GM12878 (cell line): ENCODE results near the gene CLCNKB. TPM values are rescaled to one million over a fixed set of nuclear protein-coding genes. Genes with fewer than 3 reads are reported as not detected.

Experiments
- ATAC-seq: fragments of 200-7000 bp; cut with Tn5 transposase; 3 replicates; pipeline ENCODE4 v1.9.1; 2020; ENCODE audit warnings: mild to moderate bottlenecking, moderate library complexity
- BruUV-seq: library from RNA; stranded (reverse); fragments of 400-500 nt; replicated peaks from 2 replicates; lab custom pipeline; 2021; lab: Mats Ljungman, UMichigan
- CTCF ChIA-PET: fragments of 300-600 bp; sonication (Branson Sonifier 250); formaldehyde crosslinking; extraction: SDS; loops from one replicate; lab custom pipeline; 2021; ENCODE audit warnings: inconsistent platforms; lab: Yijun Ruan, JAX
- POLR2A ChIA-PET: fragments of 350-600 bp; formaldehyde crosslinking; extraction: SDS; loops from one replicate; lab custom pipeline; 2021; ENCODE audit warnings: inconsistent platforms; lab: Charles Lee
- RAD21 ChIA-PET: fragments of 300-600 bp; sonication (Branson Sonifier 250); formaldehyde crosslinking; loops from one replicate; lab custom pipeline; 2023; ENCODE audit warnings: antibody characterized with exemption; ENCODE audit not compliant: unreplicated experiment; lab: Charles Lee
- SMC1A ChIA-PET: fragments of 300-600 bp; sonication (Branson Sonifier 250); formaldehyde crosslinking; loops from one replicate; lab custom pipeline; 2023; ENCODE audit not compliant: unreplicated experiment, uncharacterized antibody; lab: Charles Lee
- DNase-seq: peaks from one replicate; pipeline ENCODE4 v3.0.0-alpha.2; 2011; ENCODE audit warnings: low read depth, low spot score
- FAIRE-seq: peaks from 3 replicates; lab custom pipeline; 2011; peaks lifted over from hg19 to GRCh38; lab: Jason Lieb, UNC
- H2AFZ ChIP-seq: 2 replicates; pipeline ENCODE4 v1.6.0; 2011; ENCODE audit warnings: low read depth, low read length, control low read depth; ENCODE audit not compliant: control insufficient read depth
- H3K27ac ChIP-seq: 2 replicates; pipeline ENCODE4 v1.5.1; 2011; ENCODE audit warnings: control low read depth; ENCODE audit not compliant: control insufficient read depth, insufficient read depth
- H3K27me3 ChIP-seq, 2 experiments: replicated peaks in 1 of 2; 2 replicates each; pipeline versions ENCODE4 v1.6.0 to v1.6.1; 2011; ENCODE audit warnings: low read length in 1 of 2; ENCODE audit not compliant: control insufficient read depth in 2 of 2, insufficient read depth in 2 of 2
- H3K36me3 ChIP-seq, 2 experiments: 2 replicates each; pipeline ENCODE4 v1.5.1; 2011; ENCODE audit warnings: low read length in 1 of 2; ENCODE audit not compliant: control insufficient read depth in 2 of 2, insufficient read depth in 2 of 2
- H3K4me1 ChIP-seq: 2 replicates; pipeline ENCODE4 v1.6.1; 2011; ENCODE audit warnings: mild to moderate bottlenecking, low read length, moderate library complexity, mixed read lengths; ENCODE audit not compliant: control insufficient read depth, insufficient read depth
- H3K4me2 ChIP-seq: 2 replicates; pipeline ENCODE4 v1.6.0; 2011; ENCODE audit warnings: control low read depth; ENCODE audit not compliant: control insufficient read depth, insufficient read depth
- H3K4me3 ChIP-seq: fragments of 200-600 bp; sonication (generic); 2 replicates; pipeline ENCODE4 v1.5.1; 2016
- H3K79me2 ChIP-seq: 2 replicates; pipeline ENCODE4 v1.6.0; 2011; ENCODE audit warnings: low read length; ENCODE audit not compliant: control insufficient read depth, insufficient read depth
- H3K9ac ChIP-seq: 2 replicates; pipeline ENCODE4 v1.8.0; 2011; ENCODE audit warnings: low read length, control low read depth, mixed read lengths; ENCODE audit not compliant: control insufficient read depth, insufficient read depth
- H3K9me3 ChIP-seq: replicated peaks from 3 replicates; pipeline ENCODE4 v1.5.1; 2011; ENCODE audit warnings: mild to moderate bottlenecking, low read length; ENCODE audit not compliant: control insufficient read depth, insufficient read depth
- H4K20me1 ChIP-seq: 2 replicates; pipeline ENCODE4 v1.6.0; 2011; ENCODE audit not compliant: control insufficient read depth, insufficient read depth
- IRF4 ChIP-seq: IDR thresholded peaks from 2 replicates; pipeline ENCODE4 v1.6.1; 2011; ENCODE audit warnings: low read depth, low read length
- KAT2A ChIP-seq: conservative IDR thresholded peaks from 2 replicates; pipeline ENCODE4 v1.6.1; 2011; ENCODE audit warnings: low read depth, low read length; ENCODE audit not compliant: control insufficient read depth
- MEF2B ChIP-seq: fragments of 450-650 bp; IDR thresholded peaks from 2 replicates; pipeline ENCODE4 v1.6.1; 2018; ENCODE audit warnings: mild to moderate bottlenecking, moderate library complexity; ENCODE audit not compliant: partially characterized antibody, poor library complexity, severe bottlenecking
- MTA3 ChIP-seq: IDR thresholded peaks from 2 replicates; pipeline ENCODE4 v1.6.1; 2012; ENCODE audit warnings: low read length, inconsistent platforms, borderline replicate concordance
- TAF1 ChIP-seq: IDR thresholded peaks from 2 replicates; pipeline ENCODE4 v1.6.1; 2011; ENCODE audit warnings: mild to moderate bottlenecking, low read depth, low read length, borderline replicate concordance
- ZNF622 ChIP-seq: fragments of 450-650 bp; IDR thresholded peaks from 2 replicates; pipeline ENCODE4 v1.6.1; 2017; ENCODE audit warnings: mild to moderate bottlenecking, inconsistent platforms
- ZSCAN29 ChIP-seq: fragments of 450-650 bp; IDR thresholded peaks from 2 replicates; pipeline ENCODE4 v1.6.1; 2017; ENCODE audit warnings: mild to moderate bottlenecking, moderate library complexity
- WGBS: methylation state at CpG from one replicate; pipeline ENCODE4 v1.1.6; 2016; ENCODE audit warnings: low lambda C conversion rate; ENCODE audit not compliant: insufficient replicate concordance, insufficient coverage; ENCODE audit errors: missing lambda C conversion rate; 5-methylcytosine and 5-hydroxymethylcytosine counted together
- in situ Hi-C: fragments of 300-500 bp; cut with MboI; formaldehyde crosslinking; loops from 9 replicates; pipeline ENCODE4 v1.14.3; 2018; ENCODE audit warnings: mixed read lengths
- intact Hi-C: fragments of 100-400 bp; cut with micrococcal nuclease; formaldehyde crosslinking; loops from one replicate; pipeline ENCODE4 v1.14.2; 2022; ENCODE audit not compliant: unreplicated experiment
- polyA plus RNA-seq, 11 experiments: library from polyadenylated mRNA; depleted of rRNA in 4 of 11; unstranded in 6 of 11; stranded (reverse) in 5 of 11; fragments of >200 nt; fragmentation: Nextera tagmentation in 4 of 11; fragmentation: Illumina TruSeq in 1 of 11; extraction: Ambion mirVana in 4 of 11; extraction: Trizol in 1 of 11; gene quantifications; 1 replicate in 1 of 11; 2 replicates in 10 of 11; pipeline versions ENCODE4 v1.2.1 to v1.2.3, GENCODE V29; 2011 to 2016; ENCODE audit warnings: inconsistent platforms in 2 of 11, missing spikeins in 2 of 11, low read depth in 1 of 11
- total RNA-seq, 4 experiments: library from RNA; depleted of rRNA in 3 of 4; stranded (reverse); fragments of >200 nt in 3 of 4; fragmentation: Illumina TruSeq in 1 of 4; extraction: Trizol in 1 of 4; gene quantifications; 2 replicates each; pipeline versions ENCODE4 v1.2.1 to v1.2.3, GENCODE V29; 2013 to 2021
- TF ChIP-seq, protein P1 (sequence below): IDR thresholded peaks from 2 replicates; pipeline ENCODE4 v1.6.1; 2012; ENCODE audit warnings: improper control_type of control experiment, low read depth, low read length; ENCODE audit not compliant: insufficient replicate concordance
- TF ChIP-seq, protein P2 (sequence below): IDR thresholded peaks from 2 replicates; pipeline ENCODE4 v1.6.1; 2012; ENCODE audit warnings: low read depth, low read length, improper control_type of control experiment
- TF ChIP-seq, protein P3 (sequence below): fragments of 450-650 bp; IDR thresholded peaks from 2 replicates; pipeline ENCODE4 v1.6.1; 2017; ENCODE audit warnings: low read depth, mild to moderate bottlenecking, moderate library complexity
- TF ChIP-seq, protein P4 (sequence below): IDR thresholded peaks from 2 replicates; pipeline ENCODE4 v1.6.1; 2011; ENCODE audit warnings: low read depth, low read length, improper control_type of control experiment, borderline replicate concordance
- TF ChIP-seq, protein P5 (sequence below): fragments of 450-650 bp; IDR thresholded peaks from 2 replicates; pipeline ENCODE4 v1.6.1; 2014; ENCODE audit warnings: mild to moderate bottlenecking

The CLCNKB gene
- total and polyA plus RNA-seq, 10 of the 15 experiments (the other 5 are each of a cell fraction or from before 2014, with no cell fraction given) = 0.05 TPM; not detected in 9

DNA sequence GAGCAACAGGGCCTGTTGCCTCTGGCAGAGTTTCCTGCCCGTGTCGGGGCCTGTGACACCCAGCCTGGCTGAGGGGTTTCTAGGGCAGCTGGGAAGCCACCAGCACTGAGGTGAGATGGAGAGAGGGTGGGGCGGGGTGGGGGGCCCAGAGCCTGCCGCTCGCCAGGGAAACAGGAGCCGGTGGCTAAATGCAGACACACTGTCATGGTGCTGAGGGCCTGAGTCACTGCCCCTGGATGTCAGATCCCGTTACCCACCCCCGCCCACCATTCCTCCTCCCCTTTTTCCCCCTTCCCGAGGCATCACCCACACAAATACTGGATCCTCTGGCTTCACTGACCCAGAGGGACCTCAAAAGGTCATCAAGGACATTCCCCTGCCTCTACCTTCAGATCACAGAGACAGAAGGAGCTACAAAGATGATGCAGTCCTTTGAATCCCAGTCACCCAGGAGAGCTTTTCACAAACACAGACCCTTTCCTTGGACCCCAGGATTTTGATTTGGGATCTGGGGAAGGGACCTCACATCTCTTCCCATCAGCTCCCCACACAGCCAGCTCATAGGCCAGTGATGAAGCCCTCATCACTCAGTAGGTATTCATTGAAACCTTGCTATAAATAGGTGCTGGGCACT is 23.8 kb upstream of the CLCNKB start (continued):
- no peak for TF ChIP-seq TAF1
- no peak for TF ChIP-seq MTA3
- no peak for TF ChIP-seq IRF4

DNA sequence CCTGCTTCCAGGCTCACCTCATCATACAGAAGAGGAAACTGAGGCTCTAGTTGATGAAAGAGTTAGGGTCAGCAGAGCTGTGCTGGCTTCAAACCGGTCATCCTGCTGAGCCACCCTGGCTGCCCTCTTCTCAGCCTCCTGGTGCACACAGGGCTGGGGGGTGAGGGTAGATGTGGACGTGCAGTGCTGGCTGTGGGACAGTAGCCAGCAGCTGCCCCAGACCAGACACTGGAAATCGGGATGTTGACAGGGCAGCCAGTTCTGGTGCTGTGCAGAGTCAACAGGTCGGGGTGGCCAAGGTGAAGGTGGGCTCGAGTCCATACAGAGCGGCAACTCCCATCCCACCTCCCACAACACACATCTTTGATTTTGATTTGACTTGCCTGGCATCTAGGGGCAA is 23.3 kb upstream of the CLCNKB start:
- Histone ChIP-seq H3K36me3 (no peaks in the 10 kb centered on the region), H3K27ac (no peak overlapping the region), H4K20me1 (no peaks in the 10 kb centered on the region), H3K9me3 (no peaks in the 10 kb centered on the region), H3K79me2 (no peaks in the 10 kb centered on the region), H2AFZ (no peak overlapping the region), H3K9ac (no peak overlapping the region), H3K4me3 (no peak overlapping the region), H3K4me1 (peaks cover 8% of the 10 kb centered on the region), H3K27me3 (peaks cover 0 to 2% of the 10 kb centered on the region in 2 experiments; a peak in 2 of 4 replicates), H3K4me2 (no peak overlapping the region)
- CTCF ChIA-PET = interaction anchor here (6.4 kb wide), 1 partner anchor 12 kb away, joined by 36 read pairs; no protein-coding TSS in a partner anchor
- in situ Hi-C loops (no loop called here), intact Hi-C loops (no loop called here)
- no peak for ATAC-seq
- POLR2A ChIA-PET = no interaction called here
- RAD21 ChIA-PET = interaction anchor here (1.4 kb wide), 1 partner anchor 11 kb away, joined by 3 read pairs; no protein-coding TSS in a partner anchor
- whole genome bisulfite sequencing = 18% methylated on average over 6 of the region's 6 CpGs
- no TSS peak for BruUV-seq
- DNase-seq = no peak
- no peak for FAIRE-seq
- SMC1A ChIA-PET = interaction anchor here (0.6 kb wide), 1 partner anchor 13 kb away, joined by 3 read pairs; no protein-coding TSS in a partner anchor
- TF ChIP-seq, protein P1, sequence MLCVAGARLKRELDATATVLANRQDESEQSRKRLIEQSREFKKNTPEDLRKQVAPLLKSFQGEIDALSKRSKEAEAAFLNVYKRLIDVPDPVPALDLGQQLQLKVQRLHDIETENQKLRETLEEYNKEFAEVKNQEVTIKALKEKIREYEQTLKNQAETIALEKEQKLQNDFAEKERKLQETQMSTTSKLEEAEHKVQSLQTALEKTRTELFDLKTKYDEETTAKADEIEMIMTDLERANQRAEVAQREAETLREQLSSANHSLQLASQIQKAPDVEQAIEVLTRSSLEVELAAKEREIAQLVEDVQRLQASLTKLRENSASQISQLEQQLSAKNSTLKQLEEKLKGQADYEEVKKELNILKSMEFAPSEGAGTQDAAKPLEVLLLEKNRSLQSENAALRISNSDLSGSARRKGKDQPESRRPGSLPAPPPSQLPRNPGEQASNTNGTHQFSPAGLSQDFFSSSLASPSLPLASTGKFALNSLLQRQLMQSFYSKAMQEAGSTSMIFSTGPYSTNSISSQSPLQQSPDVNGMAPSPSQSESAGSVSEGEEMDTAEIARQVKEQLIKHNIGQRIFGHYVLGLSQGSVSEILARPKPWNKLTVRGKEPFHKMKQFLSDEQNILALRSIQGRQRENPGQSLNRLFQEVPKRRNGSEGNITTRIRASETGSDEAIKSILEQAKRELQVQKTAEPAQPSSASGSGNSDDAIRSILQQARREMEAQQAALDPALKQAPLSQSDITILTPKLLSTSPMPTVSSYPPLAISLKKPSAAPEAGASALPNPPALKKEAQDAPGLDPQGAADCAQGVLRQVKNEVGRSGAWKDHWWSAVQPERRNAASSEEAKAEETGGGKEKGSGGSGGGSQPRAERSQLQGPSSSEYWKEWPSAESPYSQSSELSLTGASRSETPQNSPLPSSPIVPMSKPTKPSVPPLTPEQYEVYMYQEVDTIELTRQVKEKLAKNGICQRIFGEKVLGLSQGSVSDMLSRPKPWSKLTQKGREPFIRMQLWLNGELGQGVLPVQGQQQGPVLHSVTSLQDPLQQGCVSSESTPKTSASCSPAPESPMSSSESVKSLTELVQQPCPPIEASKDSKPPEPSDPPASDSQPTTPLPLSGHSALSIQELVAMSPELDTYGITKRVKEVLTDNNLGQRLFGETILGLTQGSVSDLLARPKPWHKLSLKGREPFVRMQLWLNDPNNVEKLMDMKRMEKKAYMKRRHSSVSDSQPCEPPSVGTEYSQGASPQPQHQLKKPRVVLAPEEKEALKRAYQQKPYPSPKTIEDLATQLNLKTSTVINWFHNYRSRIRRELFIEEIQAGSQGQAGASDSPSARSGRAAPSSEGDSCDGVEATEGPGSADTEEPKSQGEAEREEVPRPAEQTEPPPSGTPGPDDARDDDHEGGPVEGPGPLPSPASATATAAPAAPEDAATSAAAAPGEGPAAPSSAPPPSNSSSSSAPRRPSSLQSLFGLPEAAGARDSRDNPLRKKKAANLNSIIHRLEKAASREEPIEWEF = no peak
- no peak for TF ChIP-seq ZNF622
- TF ChIP-seq, protein P2, sequence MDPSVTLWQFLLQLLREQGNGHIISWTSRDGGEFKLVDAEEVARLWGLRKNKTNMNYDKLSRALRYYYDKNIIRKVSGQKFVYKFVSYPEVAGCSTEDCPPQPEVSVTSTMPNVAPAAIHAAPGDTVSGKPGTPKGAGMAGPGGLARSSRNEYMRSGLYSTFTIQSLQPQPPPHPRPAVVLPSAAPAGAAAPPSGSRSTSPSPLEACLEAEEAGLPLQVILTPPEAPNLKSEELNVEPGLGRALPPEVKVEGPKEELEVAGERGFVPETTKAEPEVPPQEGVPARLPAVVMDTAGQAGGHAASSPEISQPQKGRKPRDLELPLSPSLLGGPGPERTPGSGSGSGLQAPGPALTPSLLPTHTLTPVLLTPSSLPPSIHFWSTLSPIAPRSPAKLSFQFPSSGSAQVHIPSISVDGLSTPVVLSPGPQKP = no peak
- TF ChIP-seq, protein P3, sequence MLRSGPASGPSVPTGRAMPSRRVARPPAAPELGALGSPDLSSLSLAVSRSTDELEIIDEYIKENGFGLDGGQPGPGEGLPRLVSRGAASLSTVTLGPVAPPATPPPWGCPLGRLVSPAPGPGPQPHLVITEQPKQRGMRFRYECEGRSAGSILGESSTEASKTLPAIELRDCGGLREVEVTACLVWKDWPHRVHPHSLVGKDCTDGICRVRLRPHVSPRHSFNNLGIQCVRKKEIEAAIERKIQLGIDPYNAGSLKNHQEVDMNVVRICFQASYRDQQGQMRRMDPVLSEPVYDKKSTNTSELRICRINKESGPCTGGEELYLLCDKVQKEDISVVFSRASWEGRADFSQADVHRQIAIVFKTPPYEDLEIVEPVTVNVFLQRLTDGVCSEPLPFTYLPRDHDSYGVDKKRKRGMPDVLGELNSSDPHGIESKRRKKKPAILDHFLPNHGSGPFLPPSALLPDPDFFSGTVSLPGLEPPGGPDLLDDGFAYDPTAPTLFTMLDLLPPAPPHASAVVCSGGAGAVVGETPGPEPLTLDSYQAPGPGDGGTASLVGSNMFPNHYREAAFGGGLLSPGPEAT = no peak
- TF ChIP-seq MEF2B = no peak
- no peak for TF ChIP-seq ZSCAN29
- TF ChIP-seq, protein P4, sequence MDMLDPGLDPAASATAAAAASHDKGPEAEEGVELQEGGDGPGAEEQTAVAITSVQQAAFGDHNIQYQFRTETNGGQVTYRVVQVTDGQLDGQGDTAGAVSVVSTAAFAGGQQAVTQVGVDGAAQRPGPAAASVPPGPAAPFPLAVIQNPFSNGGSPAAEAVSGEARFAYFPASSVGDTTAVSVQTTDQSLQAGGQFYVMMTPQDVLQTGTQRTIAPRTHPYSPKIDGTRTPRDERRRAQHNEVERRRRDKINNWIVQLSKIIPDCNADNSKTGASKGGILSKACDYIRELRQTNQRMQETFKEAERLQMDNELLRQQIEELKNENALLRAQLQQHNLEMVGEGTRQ = no peak
- TF ChIP-seq KAT2A = no peak
- TF ChIP-seq, protein P5, sequence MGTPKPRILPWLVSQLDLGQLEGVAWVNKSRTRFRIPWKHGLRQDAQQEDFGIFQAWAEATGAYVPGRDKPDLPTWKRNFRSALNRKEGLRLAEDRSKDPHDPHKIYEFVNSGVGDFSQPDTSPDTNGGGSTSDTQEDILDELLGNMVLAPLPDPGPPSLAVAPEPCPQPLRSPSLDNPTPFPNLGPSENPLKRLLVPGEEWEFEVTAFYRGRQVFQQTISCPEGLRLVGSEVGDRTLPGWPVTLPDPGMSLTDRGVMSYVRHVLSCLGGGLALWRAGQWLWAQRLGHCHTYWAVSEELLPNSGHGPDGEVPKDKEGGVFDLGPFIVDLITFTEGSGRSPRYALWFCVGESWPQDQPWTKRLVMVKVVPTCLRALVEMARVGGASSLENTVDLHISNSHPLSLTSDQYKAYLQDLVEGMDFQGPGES = no peak
